HCT116 (cell line): ENCODE data around the gene SYNE2.

Source experiments
- EZH2 ChIP-seq: fragments of 200-600 bp; sonication (generic); IDR thresholded peaks from 2 replicates; pipeline ENCODE4 v1.6.1; 2017; ENCODE audit warnings: antibody characterized with exemption, mixed run types
- EZH2phosphoT487 ChIP-seq: fragments of 200-600 bp; IDR thresholded peaks from 2 replicates; pipeline ENCODE4 v1.6.1; 2018; ENCODE audit warnings: antibody characterized with exemption, borderline replicate concordance
- JUND ChIP-seq: IDR thresholded peaks from 2 replicates; pipeline ENCODE4 v1.6.1; 2012
- MAX ChIP-seq: IDR thresholded peaks from 2 replicates; pipeline ENCODE4 v1.6.1; 2012
- POLR2A ChIP-seq: IDR thresholded peaks from 2 replicates; pipeline ENCODE4 v1.7.0; 2011; ENCODE audit warnings: borderline replicate concordance; ENCODE audit not compliant: insufficient read depth, insufficient read length; ENCODE audit errors: extremely low read depth
- POLR2AphosphoS5 ChIP-seq: IDR thresholded peaks from 2 replicates; pipeline ENCODE4 v1.6.1; 2011; ENCODE audit warnings: mild to moderate bottlenecking, low read depth, low read length, moderate library complexity
- SIN3A ChIP-seq: IDR thresholded peaks from 2 replicates; pipeline ENCODE4 v1.6.1; 2012; ENCODE audit warnings: low read depth
- TF ChIP-seq, protein P1 (sequence below), 3 experiments: fragments of 200-600 bp in 1 of 3; sonication (generic) in 1 of 3; IDR thresholded peaks in 2 of 3; conservative IDR thresholded peaks in 1 of 3; 2 replicates each; pipeline ENCODE4 v1.5.1; 2012 to 2017; ENCODE audit warnings: low read depth in 2 of 3, low read length in 2 of 3, antibody characterized with exemption in 1 of 3, borderline replicate concordance in 1 of 3, control low read depth in 1 of 3, mild to moderate bottlenecking in 1 of 3, mixed read lengths in 1 of 3, mixed run types in 1 of 3, moderate library complexity in 1 of 3; ENCODE audit not compliant: insufficient read depth in 1 of 3
- TF ChIP-seq, protein P2 (sequence below): IDR thresholded peaks from 2 replicates; pipeline ENCODE4 v1.6.1; 2011; ENCODE audit warnings: mild to moderate bottlenecking, low read length, moderate library complexity; ENCODE audit not compliant: insufficient replicate concordance; ENCODE audit errors: extremely low read depth

DNA sequence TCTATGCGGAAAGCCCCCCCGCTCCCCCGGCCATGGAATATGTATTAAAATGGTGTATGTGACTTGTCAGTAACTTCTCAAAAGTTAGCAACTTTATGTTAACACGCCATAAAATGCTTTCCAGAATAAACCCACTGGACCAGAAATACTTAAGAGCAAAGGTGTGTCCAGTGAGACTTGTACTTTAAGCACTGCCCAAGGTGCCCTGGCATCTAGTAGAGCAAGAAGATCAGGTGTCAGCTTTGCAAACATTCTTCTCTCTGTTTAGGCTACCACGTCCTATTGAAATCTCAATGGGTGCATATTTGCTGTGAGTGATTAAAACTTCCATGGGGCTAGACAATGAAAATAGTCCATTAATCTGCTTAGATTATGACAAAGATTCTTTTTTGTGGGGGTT is 240.1 kb downstream of the SYNE2 start:
- TF ChIP-seq SIN3A, result no peak
- no peak for TF ChIP-seq EZH2phosphoT487
- TF ChIP-seq MAX, result no peak
- TF ChIP-seq, protein P1, sequence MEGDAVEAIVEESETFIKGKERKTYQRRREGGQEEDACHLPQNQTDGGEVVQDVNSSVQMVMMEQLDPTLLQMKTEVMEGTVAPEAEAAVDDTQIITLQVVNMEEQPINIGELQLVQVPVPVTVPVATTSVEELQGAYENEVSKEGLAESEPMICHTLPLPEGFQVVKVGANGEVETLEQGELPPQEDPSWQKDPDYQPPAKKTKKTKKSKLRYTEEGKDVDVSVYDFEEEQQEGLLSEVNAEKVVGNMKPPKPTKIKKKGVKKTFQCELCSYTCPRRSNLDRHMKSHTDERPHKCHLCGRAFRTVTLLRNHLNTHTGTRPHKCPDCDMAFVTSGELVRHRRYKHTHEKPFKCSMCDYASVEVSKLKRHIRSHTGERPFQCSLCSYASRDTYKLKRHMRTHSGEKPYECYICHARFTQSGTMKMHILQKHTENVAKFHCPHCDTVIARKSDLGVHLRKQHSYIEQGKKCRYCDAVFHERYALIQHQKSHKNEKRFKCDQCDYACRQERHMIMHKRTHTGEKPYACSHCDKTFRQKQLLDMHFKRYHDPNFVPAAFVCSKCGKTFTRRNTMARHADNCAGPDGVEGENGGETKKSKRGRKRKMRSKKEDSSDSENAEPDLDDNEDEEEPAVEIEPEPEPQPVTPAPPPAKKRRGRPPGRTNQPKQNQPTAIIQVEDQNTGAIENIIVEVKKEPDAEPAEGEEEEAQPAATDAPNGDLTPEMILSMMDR (IDR thresholded peaks at IDR 0.05 in 2 of 3, conservative IDR thresholded peaks at IDR 0.05 in 1 of 3; ENCODE audit: borderline replicate concordance in 1 of 3, insufficient read depth in 1 of 3, low read depth in 2 of 3, low read length in 2 of 3), result no peak
- no peak for TF ChIP-seq POLR2A
- no peak for TF ChIP-seq EZH2
- TF ChIP-seq POLR2AphosphoS5, result no peak
- no peak for TF ChIP-seq JUND
- TF ChIP-seq, protein P2, sequence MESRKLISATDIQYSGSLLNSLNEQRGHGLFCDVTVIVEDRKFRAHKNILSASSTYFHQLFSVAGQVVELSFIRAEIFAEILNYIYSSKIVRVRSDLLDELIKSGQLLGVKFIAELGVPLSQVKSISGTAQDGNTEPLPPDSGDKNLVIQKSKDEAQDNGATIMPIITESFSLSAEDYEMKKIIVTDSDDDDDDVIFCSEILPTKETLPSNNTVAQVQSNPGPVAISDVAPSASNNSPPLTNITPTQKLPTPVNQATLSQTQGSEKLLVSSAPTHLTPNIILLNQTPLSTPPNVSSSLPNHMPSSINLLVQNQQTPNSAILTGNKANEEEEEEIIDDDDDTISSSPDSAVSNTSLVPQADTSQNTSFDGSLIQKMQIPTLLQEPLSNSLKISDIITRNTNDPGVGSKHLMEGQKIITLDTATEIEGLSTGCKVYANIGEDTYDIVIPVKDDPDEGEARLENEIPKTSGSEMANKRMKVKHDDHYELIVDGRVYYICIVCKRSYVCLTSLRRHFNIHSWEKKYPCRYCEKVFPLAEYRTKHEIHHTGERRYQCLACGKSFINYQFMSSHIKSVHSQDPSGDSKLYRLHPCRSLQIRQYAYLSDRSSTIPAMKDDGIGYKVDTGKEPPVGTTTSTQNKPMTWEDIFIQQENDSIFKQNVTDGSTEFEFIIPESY, result no peak
